H9 (cell line): Measurements from ENCODE around the gene ANKRD44. TPM values are rescaled to one million over a fixed set of nuclear protein-coding genes. Genes with fewer than 3 reads are reported as not detected.

Experiments used
- DNase-seq: peaks from one replicate; pipeline ENCODE4 v3.0.0-alpha.2; 2017
- H2AFZ ChIP-seq: one replicate; pipeline ENCODE4 v1.6.1; 2013; ENCODE audit warnings: mild to moderate bottlenecking, low read length, control low read depth, moderate library complexity
- H2AK5ac ChIP-seq: 2 replicates; pipeline ENCODE4 v1.6.1; 2013; ENCODE audit warnings: low read length, control low read depth, mixed read lengths; ENCODE audit not compliant: insufficient read length
- H2BK120ac ChIP-seq: one replicate; pipeline ENCODE4 v1.6.1; 2013; ENCODE audit warnings: low read depth, mild to moderate bottlenecking, low read length, control low read depth, inconsistent platforms; ENCODE audit not compliant: poor library complexity, severe bottlenecking
- H2BK12ac ChIP-seq: 2 replicates; pipeline ENCODE4 v1.6.1; 2013; ENCODE audit warnings: low read length, control low read depth, mixed read lengths, low read depth; ENCODE audit not compliant: insufficient read length
- H2BK15ac ChIP-seq: 2 replicates; pipeline ENCODE4 v1.6.1; 2013; ENCODE audit warnings: low read depth, low read length, control low read depth
- H2BK20ac ChIP-seq: one replicate; pipeline ENCODE4 v1.6.1; 2013; ENCODE audit warnings: low read depth, mild to moderate bottlenecking, low read length, control low read depth, inconsistent platforms; ENCODE audit not compliant: poor library complexity, severe bottlenecking
- H2BK5ac ChIP-seq: 2 replicates; pipeline ENCODE4 v1.6.1; 2013; ENCODE audit warnings: low read length, control low read depth, mixed read lengths; ENCODE audit not compliant: insufficient read length
- H3K14ac ChIP-seq: 2 replicates; pipeline ENCODE4 v1.6.1; 2013; ENCODE audit warnings: low read length, control low read depth; ENCODE audit not compliant: insufficient read depth
- H3K18ac ChIP-seq: 2 replicates; pipeline ENCODE4 v1.6.1; 2013; ENCODE audit warnings: low read depth, mild to moderate bottlenecking, mixed read lengths, low read length, control low read depth; ENCODE audit not compliant: insufficient read length
- H3K23ac ChIP-seq: 2 replicates; pipeline ENCODE4 v1.6.1; 2013; ENCODE audit warnings: low read length, control low read depth, mixed read lengths, low read depth; ENCODE audit not compliant: insufficient read length
- H3K23me2 ChIP-seq: 2 replicates; pipeline ENCODE4 v1.6.1; 2013; ENCODE audit warnings: low read depth, mild to moderate bottlenecking, mixed read lengths, low read length, control low read depth; ENCODE audit not compliant: insufficient read length, poor library complexity, severe bottlenecking
- H3K27ac ChIP-seq: 2 replicates; pipeline ENCODE4 v1.5.1; 2013; ENCODE audit warnings: low read length, control low read depth, mixed read lengths, low read depth; ENCODE audit not compliant: insufficient read length
- H3K27me3 ChIP-seq: 2 replicates; pipeline ENCODE4 v1.6.1; 2013; ENCODE audit warnings: low read length, control low read depth, inconsistent platforms; ENCODE audit not compliant: insufficient read depth
- H3K4ac ChIP-seq: 2 replicates; pipeline ENCODE4 v1.6.1; 2013; ENCODE audit warnings: low read depth, mild to moderate bottlenecking, control low read depth, inconsistent platforms, low read length, moderate library complexity
- H3K4me1 ChIP-seq: 2 replicates; pipeline ENCODE4 v1.6.1; 2013; ENCODE audit warnings: low read length, control low read depth, inconsistent platforms; ENCODE audit not compliant: insufficient read depth
- H3K4me2 ChIP-seq: 2 replicates; pipeline ENCODE4 v1.6.1; 2013; ENCODE audit warnings: low read length, control low read depth, mixed read lengths; ENCODE audit not compliant: insufficient read length, insufficient read depth
- H3K56ac ChIP-seq: 2 replicates; pipeline ENCODE4 v1.6.1; 2013; ENCODE audit warnings: low read depth, mild to moderate bottlenecking, mixed read lengths, low read length, control low read depth; ENCODE audit not compliant: insufficient read length
- H3K79me1 ChIP-seq: 2 replicates; pipeline ENCODE4 v1.6.1; 2013; ENCODE audit warnings: low read depth, mild to moderate bottlenecking, moderate library complexity, low read length, control low read depth, inconsistent platforms; ENCODE audit not compliant: insufficient read depth, poor library complexity, severe bottlenecking
- H3K79me2 ChIP-seq: 2 replicates; pipeline ENCODE4 v1.6.1; 2013; ENCODE audit warnings: low read length, control low read depth, inconsistent platforms; ENCODE audit not compliant: insufficient read depth
- H3K9ac ChIP-seq: 2 replicates; pipeline ENCODE4 v1.6.1; 2013; ENCODE audit warnings: low read length, control low read depth, mixed read lengths; ENCODE audit not compliant: insufficient read length; ENCODE audit errors: extremely low read depth
- H3K9me3 ChIP-seq: one replicate; pipeline ENCODE4 v1.6.1; 2013; ENCODE audit warnings: low read depth, low read length, inconsistent platforms; ENCODE audit not compliant: control insufficient read depth
- H3T11ph ChIP-seq: one replicate; pipeline ENCODE4 v1.6.1; 2013; ENCODE audit warnings: mild to moderate bottlenecking, low read length, control low read depth, inconsistent platforms
- H4K20me1 ChIP-seq: one replicate; pipeline ENCODE4 v1.6.1; 2013; ENCODE audit not compliant: control insufficient read depth, insufficient read length, insufficient read depth
- H4K5ac ChIP-seq: 2 replicates; pipeline ENCODE4 v1.6.1; 2013; ENCODE audit warnings: low read depth, mild to moderate bottlenecking, mixed read lengths, low read length, control low read depth; ENCODE audit not compliant: insufficient read length
- H4K8ac ChIP-seq: replicated peaks from 2 replicates; pipeline ENCODE4 v1.6.1; 2013; ENCODE audit warnings: low read length, control low read depth, mixed read lengths, low read depth; ENCODE audit not compliant: insufficient read length
- H4K91ac ChIP-seq: 2 replicates; pipeline ENCODE4 v1.6.1; 2013; ENCODE audit warnings: low read depth, mild to moderate bottlenecking, moderate library complexity, mixed read lengths, low read length, control low read depth; ENCODE audit not compliant: insufficient read length
- H3K27ac Mint-ChIP-seq, 3 experiments: 2 replicates in 2 of 3; 3 replicates in 1 of 3; pipeline ENCODE4 v1.8.0; 2020 to 2021; ENCODE audit warnings: mixed read lengths in 3 of 3, mild to moderate bottlenecking in 1 of 3, moderate library complexity in 1 of 3
- H3K27me3 Mint-ChIP-seq: 2 replicates; pipeline ENCODE4 v1.8.0; 2021; ENCODE audit warnings: low read depth, mild to moderate bottlenecking, moderate library complexity, mixed read lengths
- H3K36me3 Mint-ChIP-seq, 3 experiments: 2 replicates in 2 of 3; 3 replicates in 1 of 3; pipeline ENCODE4 v1.8.0; 2020 to 2021; ENCODE audit warnings: low read depth in 3 of 3, mixed read lengths in 3 of 3; ENCODE audit not compliant: insufficient read depth in 1 of 3
- H3K4me1 Mint-ChIP-seq, 2 experiments: 2 replicates each; pipeline ENCODE4 v1.8.0; 2020; ENCODE audit warnings: mixed read lengths in 2 of 2
- H3K4me3 Mint-ChIP-seq, 2 experiments: 2 replicates in 1 of 2; 3 replicates in 1 of 2; pipeline ENCODE4 v1.8.0; 2020 to 2021; ENCODE audit warnings: mild to moderate bottlenecking in 2 of 2, mixed read lengths in 2 of 2, moderate library complexity in 1 of 2
- H3K9me3 Mint-ChIP-seq, 2 experiments: 2 replicates in 1 of 2; 3 replicates in 1 of 2; pipeline ENCODE4 v1.8.0; 2020; ENCODE audit warnings: mild to moderate bottlenecking in 2 of 2, mixed read lengths in 2 of 2, moderate library complexity in 1 of 2
- CTCF ChIP-seq: fragments of 200-600 bp; sonication (generic); conservative IDR thresholded peaks from 3 replicates; pipeline ENCODE4 v1.8.0; 2021; ENCODE audit warnings: antibody characterized with exemption, mild to moderate bottlenecking
- WGBS: extraction: QIAGEN DNeasy Blood & Tissue Kit; methylation state at CpG from one replicate; pipeline ENCODE4 v1.1.7; 2013; ENCODE audit warnings: missing lambda C conversion rate, low lambda C conversion rate, mixed read lengths; ENCODE audit not compliant: insufficient read length; ENCODE audit errors: extremely low coverage; 5-methylcytosine and 5-hydroxymethylcytosine counted together
- total RNA-seq: library from RNA; stranded (reverse); gene quantifications from 2 replicates; pipeline ENCODE4 v1.2.1, GENCODE V29; 2021

Gene ANKRD44
- total RNA-seq, 1 experiment from 2014 or later: 1.9 TPM

GRCh38 chr2:197339016-197339415, 28.4 kb upstream of the ANKRD44 start:
- Histone ChIP-seq H3K23ac (no peak overlapping the region), H2BK15ac (no peak overlapping the region), H3K23me2 (no peaks in the 10 kb centered on the region), H4K20me1 (no peaks in the 10 kb centered on the region), H3K4ac (no peak overlapping the region), H2AK5ac (no peak overlapping the region), H2BK20ac (no peak overlapping the region), H3K56ac (no peak overlapping the region), H3K27me3 (no peaks in the 10 kb centered on the region), H4K5ac (no peak overlapping the region), H2AFZ (no peak overlapping the region), H2BK120ac (no peak overlapping the region), H3K27ac (no peak overlapping the region), H3K18ac (no peak overlapping the region), H3K9ac (no peak overlapping the region), H3K9me3 (no peaks in the 10 kb centered on the region), H3K14ac (no peak overlapping the region), H4K91ac (no peak overlapping the region), H3K4me1 (no peaks in the 10 kb centered on the region), H4K8ac (no peak overlapping the region), H2BK12ac (no peak overlapping the region), H3K79me2 (no peaks in the 10 kb centered on the region), H3K4me2 (no peak overlapping the region), H2BK5ac (no peak overlapping the region), H3T11ph (no peak overlapping the region), H3K79me1 (no peaks in the 10 kb centered on the region)
- WGBS: no CpG with 5 or more reads among the region's 8 CpGs
- H3K4me3 Mint-ChIP-seq: no peak overlapping the region
- no peaks in the 10 kb centered on the region for H3K9me3 Mint-ChIP-seq
- no peaks in the 10 kb centered on the region for H3K27me3 Mint-ChIP-seq
- H3K27ac Mint-ChIP-seq: no peak overlapping the region; a peak in 1 of 7 replicates
- DNase-seq: no peak
- no peaks in the 10 kb centered on the region for H3K4me1 Mint-ChIP-seq
- no peak for TF ChIP-seq CTCF
- H3K36me3 Mint-ChIP-seq: no peaks in the 10 kb centered on the region
